ENCODE measurements around the gene DLGAP1. TPM values are rescaled to one million over a fixed set of nuclear protein-coding genes. Genes with fewer than 3 reads are reported as not detected.

Gene DLGAP1
- total and polyA plus RNA-seq, 2 of the 13 experiments (the other 11 are each of a cell fraction or from before 2014, with no cell fraction given), result 0.01 TPM; not detected in 1

DNA sequence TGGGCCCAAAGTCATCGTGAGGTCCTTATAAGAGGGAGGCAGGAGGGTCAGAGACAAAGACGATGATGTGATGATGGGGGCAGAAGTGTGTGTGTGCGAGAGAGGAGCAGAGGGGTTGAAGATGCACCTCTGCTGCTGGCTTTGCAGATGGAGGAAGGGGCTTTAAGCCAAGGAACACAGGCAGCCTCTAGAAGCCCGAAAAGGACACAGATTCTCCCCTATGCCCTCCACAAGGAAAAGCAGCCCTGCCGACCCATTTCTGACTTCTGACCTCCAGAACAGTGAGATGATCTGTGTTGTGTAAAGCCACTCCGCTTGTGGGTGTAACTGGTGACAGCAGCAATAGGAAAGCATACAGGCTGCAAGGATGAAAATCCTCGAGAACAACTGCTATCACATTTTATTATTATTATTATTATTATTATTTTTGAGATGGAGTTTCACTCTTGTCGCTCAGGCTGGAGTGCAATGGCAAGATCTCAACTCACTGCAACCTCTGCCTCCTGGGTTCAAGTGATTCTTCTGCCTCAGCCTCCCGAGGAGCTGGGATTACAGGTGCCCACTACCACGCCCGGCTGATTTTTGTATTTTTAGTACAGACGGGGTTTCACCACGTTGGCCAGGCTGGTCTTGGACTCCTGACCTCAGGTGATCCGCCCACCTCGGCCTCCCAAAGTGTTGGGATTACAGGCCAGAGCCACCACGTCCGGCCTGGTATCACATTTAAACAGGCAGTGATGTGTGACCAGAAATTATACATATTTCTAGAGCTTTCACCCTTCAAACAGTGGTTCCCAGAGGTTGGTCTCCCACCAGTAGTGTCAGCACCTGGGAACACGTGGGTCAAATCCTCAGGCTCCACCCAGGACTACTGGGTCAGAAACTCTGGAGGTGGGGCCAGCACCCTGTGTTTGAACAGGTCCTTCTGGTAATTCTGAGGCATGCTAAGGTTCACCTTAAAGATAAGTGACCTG lies 834.7 kb downstream of the DLGAP1 start (continued):
- TF ChIP-seq U2AF1 (optimal IDR thresholded peaks at IDR 0.05; ENCODE audit: low read depth, low read length) (no peak), SOX13 (IDR thresholded peaks at IDR 0.05) (no peak), SOX13 (CRISPR knock-in tag; conservative IDR thresholded peaks at IDR 0.05 in 1 of 2, IDR thresholded peaks at IDR 0.05 in 1 of 2) (no peak), ZNF12 (CRISPR knock-in tag; IDR thresholded peaks at IDR 0.05) (no peak), SP4 (CRISPR knock-in tag; IDR thresholded peaks at IDR 0.05) (no peak), SP5 (CRISPR knock-in tag; IDR thresholded peaks at IDR 0.05; ENCODE audit: borderline replicate concordance, low read depth) (peak; percentile 85), ZNF615 (CRISPR knock-in tag; IDR thresholded peaks at IDR 0.05; ENCODE audit: borderline replicate concordance) (no peak), ZNF777 (CRISPR knock-in tag; IDR thresholded peaks at IDR 0.05) (no peak; the same call in 1 of the 2 replicates), FOXM1 (CRISPR knock-in tag; IDR thresholded peaks at IDR 0.05) (no peak), ZNF354B (CRISPR knock-in tag; IDR thresholded peaks at IDR 0.05) (no peak), ZNF549 (CRISPR knock-in tag; IDR thresholded peaks at IDR 0.05) (no peak), DMAP1 (CRISPR knock-in tag; IDR thresholded peaks at IDR 0.05) (no peak), NRL (CRISPR knock-in tag; IDR thresholded peaks at IDR 0.05; ENCODE audit: borderline replicate concordance) (no peak), ZNF7 (CRISPR knock-in tag; IDR thresholded peaks at IDR 0.05) (no peak), YEATS4 (CRISPR knock-in tag; IDR thresholded peaks at IDR 0.05; ENCODE audit: borderline replicate concordance) (peak; percentile 40; the same call in 1 of the 2 replicates), ZNF557 (CRISPR knock-in tag; IDR thresholded peaks at IDR 0.05) (no peak), SMAD1 (CRISPR knock-in tag; IDR thresholded peaks at IDR 0.05; ENCODE audit: borderline replicate concordance, low read depth) (no peak), TMF1 (CRISPR knock-in tag; IDR thresholded peaks at IDR 0.05; ENCODE audit: low read depth) (no peak), GATAD1 (CRISPR knock-in tag; IDR thresholded peaks at IDR 0.05) (no peak), ZNF879 (CRISPR knock-in tag; IDR thresholded peaks at IDR 0.05) (no peak)
- TF ChIP-seq, protein P1, sequence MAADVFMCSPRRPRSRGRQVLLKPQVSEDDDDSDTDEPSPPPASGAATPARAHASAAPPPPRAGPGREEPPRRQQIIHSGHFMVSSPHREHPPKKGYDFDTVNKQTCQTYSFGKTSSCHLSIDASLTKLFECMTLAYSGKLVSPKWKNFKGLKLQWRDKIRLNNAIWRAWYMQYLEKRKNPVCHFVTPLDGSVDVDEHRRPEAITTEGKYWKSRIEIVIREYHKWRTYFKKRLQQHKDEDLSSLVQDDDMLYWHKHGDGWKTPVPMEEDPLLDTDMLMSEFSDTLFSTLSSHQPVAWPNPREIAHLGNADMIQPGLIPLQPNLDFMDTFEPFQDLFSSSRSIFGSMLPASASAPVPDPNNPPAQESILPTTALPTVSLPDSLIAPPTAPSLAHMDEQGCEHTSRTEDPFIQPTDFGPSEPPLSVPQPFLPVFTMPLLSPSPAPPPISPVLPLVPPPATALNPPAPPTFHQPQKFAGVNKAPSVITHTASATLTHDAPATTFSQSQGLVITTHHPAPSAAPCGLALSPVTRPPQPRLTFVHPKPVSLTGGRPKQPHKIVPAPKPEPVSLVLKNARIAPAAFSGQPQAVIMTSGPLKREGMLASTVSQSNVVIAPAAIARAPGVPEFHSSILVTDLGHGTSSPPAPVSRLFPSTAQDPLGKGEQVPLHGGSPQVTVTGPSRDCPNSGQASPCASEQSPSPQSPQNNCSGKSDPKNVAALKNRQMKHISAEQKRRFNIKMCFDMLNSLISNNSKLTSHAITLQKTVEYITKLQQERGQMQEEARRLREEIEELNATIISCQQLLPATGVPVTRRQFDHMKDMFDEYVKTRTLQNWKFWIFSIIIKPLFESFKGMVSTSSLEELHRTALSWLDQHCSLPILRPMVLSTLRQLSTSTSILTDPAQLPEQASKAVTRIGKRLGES (CRISPR knock-in tag; IDR thresholded peaks at IDR 0.05; ENCODE audit: borderline replicate concordance), result no peak
- TF ChIP-seq, protein P2, sequence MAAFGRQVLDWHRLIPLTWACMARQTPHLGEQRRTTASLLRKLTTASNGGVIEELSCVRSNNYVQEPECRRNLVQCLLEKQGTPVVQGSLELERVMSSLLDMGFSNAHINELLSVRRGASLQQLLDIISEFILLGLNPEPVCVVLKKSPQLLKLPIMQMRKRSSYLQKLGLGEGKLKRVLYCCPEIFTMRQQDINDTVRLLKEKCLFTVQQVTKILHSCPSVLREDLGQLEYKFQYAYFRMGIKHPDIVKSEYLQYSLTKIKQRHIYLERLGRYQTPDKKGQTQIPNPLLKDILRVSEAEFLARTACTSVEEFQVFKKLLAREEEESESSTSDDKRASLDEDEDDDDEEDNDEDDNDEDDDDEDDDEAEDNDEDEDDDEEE (CRISPR knock-in tag; IDR thresholded peaks at IDR 0.05), result no peak
- TF ChIP-seq, protein P3, sequence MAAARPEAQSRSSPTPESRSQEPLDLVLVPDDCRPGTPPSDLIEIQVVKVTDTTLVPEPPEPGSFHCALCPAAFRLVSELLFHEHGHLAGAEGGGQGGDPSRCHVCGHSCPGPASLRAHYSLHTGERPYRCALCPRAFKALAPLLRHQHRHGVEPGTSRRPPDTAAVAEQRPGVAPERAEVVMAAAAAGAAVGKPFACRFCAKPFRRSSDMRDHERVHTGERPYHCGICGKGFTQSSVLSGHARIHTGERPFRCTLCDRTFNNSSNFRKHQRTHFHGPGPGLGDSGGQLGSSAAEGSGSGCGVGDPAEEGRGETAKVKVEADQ (CRISPR knock-in tag; IDR thresholded peaks at IDR 0.05; ENCODE audit: borderline replicate concordance), result no peak

All from HepG2 (cell line).